Stimulated activated naive CD4-positive, alpha-beta T cell (primary cell): ENCODE data around the gene KIF1A.
"Not testable (repeated sequence)": the region's sequence is repeated elsewhere in the genome, so short reads cannot be mapped to it uniquely, and the experiment has no call there.

Experiments used
- DNase-seq, 6 experiments: peaks; one replicate each; lab custom pipeline; 2025; lab: John Stamatoyannopoulos, UW

The KIF1A gene

DNA sequence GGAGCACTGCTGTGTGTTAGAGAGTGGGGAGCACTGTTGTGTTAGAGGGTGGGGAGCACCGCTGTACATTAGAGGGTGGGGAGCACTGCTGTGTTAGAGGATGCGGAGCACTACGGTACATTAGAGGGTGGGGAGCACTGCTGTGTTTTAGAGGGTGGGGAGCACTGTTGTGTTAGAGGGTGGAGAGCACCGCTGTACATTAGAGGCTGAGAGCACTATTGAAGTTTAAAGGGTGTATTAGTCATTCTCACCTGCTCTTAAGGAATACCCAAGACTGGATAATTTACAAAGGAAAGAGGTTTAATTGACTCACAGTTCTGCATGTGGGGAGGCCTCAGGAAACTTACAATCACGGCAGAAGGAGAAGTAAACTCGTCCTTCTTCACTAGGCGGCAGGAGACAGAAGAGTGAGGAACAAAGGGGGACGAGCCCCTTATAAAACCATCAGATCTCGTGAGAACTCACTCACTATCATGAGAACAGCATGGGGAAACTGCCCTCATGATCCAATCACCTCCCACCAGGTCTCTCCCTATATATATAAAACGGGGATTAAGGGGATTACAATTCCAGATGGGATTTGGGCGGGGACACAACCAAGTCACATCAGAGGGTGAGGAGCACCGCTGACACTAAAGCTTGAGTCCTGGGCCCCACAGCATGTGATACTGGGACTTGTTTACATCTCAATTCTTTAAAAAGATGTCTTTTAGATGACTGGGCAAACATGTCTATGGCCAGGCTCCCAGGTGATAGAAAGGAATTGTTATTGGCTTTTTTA lies 29.1 kb upstream of the KIF1A start:
- no peak for DNase-seq

DNA sequence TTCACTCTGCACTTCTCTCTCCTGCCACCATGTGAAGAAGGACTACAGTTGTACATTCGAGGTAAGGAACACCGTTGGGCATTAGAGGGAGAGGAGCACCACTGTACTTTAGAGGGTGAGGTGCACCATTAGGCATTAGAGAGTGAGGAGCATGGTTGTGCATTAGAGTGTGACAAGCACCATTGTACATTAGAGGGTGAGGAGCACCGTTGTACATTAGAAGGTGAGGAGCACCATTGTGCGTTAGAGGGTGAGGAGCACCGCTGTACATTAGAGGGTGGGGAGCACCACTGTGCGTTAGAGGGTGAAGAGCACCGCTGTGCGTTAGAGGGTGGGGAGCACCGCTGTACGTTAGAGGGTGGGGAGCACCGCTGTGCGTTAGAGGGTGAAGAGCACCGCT lies 27.8 kb upstream of the KIF1A start:
- DNase-seq: no peak

DNA sequence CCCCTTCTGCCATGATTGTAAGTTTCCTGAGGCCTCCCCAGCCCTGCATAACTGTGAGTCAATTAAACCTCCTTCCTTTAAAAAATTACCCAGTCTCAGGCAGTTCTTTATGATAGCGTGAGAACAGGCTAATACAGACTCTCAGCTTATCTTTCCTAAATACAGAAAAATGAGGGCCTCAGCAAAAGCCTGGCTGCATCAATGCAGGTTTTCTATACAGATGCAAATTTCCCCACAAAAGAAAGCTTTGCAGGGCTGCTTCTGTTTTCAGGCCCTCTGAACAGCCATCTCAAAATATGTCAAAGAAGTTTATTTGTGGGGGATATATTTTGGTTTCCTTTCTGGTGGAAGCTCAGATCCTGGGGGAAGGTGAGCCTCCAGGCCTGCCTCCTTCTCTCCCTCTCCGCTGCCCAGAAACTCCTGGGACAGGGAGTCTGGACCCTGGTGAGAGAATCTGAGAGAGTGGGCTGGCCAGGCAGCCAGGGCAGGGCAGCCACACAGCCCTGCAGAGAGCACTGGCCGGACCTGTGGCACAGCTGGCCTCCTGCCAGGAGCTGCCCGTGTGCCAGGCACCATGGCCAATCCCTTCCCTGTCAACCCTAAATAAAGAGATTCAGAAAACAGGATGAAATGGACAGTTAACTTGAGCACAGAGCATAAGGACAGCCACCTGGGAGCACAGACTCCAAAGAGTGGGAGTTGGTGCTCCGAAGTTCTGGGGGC lies 27.0 kb upstream of the KIF1A start:
- no peak for DNase-seq

DNA sequence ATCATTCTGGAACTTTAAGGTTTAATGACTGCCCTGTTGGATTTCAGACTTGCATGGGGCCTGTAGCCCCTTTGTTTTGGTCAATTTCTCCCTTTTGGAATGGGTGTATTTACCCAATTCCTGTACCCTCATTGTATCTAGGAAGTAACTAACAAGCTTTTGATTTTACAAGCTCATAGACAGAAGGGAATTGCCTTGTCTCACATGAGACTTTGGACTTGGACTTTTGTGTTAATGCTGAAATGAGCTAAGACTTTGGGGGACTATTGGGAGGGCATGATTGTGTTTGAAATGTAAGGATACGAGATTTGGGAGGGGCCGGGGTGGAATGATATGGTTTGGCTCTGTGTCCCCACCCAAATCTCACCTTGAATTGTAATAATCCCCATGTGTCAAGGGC lies 26.3 kb upstream of the KIF1A start:
- not testable (repeated sequence) for DNase-seq

DNA sequence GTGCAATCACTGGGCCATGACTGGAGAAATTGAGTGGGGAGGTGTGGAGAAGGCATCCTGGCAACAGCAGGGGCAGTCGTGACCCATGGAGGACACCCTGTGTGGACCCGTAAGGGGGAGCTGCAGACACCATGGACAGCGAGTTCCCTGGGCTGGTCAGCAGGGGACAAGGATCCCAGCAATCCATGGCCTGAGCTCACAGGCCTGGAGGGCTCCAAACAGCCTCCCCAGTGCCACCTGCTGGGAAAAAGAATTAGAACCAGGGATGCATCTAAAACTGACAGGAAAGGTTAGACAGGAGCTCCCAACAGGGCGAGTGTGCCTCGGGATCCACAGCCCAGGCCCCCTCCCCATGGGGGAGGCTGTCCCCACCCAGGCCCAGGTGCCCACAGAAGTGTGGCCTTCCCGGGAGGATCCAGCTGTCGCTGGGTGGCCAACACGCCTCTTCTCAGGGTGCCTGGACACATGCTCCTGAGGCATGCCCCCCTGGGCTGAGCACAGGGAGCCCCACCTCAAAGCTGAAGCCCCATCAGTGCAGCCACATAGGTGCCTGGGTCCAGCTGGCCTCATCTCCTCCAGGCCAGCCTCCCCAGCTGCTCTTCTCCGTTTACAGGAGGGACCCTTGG lies 20.5 kb upstream of the KIF1A start:
- DNase-seq: peak in 2 of 6 experiments; percentile 25 to 26

DNA sequence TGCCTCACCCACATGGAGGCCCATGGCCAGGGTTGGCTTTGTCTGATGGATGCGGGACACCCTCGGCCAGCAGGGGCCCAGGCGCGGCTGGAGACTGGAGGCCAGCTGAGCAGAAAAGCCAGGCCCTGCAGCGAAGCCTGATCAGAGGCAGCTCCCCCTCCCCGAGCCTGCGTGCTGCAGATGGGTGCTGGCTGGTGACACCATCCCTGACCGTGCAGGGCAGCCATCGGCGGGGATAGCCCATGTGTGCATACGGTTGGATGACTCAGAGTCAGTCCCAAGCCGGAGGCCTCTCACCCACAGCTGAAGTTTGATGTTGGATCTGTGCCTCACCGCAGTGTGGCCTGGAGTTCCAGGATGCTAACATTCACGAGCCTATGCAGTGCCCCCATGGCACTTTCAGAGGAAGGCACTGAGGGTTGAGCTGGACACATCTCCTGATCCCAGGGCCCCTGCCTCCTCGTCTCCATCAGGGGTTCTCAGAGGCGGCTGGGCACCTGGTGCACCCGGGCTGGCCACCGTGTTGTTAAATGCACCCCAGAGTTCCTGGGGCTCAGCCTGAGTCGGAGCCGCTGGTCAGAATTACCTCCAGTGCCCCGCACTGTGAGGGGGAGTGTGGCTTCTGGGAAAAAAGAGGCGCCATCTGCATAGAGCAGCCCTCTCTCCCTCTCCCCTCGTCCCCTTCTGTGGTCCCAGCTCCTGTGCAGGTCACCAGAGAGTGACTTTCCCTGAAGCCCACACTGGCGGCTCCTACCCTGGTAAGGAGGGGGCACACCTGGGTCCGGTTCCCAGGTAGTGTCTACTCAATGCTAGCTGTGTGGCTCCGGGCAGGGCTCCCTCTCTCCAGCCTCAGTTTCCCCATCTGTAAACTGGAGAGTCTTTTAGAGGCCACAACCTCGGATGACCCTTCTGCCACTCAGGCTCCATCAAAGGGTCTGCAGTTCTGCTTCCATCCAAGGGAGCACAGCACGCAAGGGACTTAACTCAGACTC lies 19.4 kb upstream of the KIF1A start:
- no peak for DNase-seq

DNA sequence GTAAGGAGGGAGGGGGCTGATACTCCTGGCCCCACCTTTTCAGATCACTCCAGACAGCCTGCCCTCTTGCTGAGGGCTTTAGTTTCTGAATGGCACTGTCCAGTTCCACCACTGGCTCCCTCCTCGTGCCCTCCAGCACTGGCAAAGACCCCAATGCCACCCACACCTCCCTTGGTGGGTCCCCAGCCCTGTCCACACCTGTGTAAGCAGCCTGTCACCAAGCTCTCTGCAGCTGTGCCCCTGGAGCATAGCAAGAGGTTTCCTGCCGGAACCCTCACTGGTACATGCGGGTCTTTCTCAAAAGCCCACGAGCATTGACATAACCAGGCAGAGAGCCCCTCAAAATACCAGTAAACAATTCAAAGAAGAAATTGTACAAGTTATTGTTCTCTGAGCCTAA lies 17.6 kb upstream of the KIF1A start:
- no peak for DNase-seq

DNA sequence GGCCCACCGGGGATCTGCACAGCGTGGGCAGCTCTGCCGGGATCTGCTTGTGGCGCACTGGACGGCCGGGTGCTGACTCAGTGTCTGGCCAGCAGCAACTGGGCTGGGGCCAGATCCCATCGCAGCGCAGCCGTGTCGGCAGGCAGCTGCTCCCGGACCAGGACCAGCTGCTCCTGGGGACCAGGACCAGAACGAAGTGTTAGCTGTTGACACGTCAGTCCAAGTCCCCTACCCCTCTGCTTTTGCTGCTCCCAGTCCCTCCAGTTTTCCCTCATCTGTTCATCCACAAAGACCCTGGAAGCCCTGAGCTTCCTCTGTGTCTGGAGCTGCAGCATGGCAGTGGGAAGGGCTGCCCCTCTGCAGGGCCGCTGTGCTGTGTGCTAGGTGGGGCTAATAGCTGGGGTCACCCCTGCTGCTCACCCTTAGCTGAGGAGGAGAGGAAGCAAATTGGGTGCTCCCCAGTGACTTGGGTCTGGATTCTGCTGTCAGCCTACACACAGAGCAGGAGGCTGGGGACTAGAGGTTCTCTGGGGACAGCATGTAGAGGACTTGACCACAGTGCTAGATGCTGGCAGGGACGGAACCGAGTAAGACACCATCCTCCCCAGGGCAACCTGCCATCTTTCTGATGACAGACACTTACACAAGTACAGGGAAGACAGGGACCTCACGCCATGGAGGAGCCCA lies 16.9 kb upstream of the KIF1A start:
- no peak for DNase-seq

DNA sequence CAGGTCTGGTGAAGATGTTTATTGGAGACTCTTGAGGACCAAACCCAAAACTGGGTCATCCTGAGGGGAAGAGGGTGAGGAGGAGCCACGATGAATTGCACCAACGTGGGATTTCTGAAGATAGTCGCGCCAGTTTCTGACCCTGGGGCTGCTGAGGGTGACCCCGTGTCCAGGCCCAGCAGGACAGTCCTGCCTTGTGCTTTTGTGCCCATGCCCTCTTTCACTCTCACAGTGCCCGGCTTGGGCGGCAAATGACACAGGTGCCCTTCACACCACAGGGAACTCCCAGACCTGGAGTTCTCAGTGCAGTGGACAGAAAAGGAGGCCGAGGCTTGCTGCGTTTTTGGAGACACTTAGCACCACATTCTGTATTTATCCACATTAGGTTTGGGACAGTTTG lies 15.5 kb upstream of the KIF1A start:
- DNase-seq: no peak

DNA sequence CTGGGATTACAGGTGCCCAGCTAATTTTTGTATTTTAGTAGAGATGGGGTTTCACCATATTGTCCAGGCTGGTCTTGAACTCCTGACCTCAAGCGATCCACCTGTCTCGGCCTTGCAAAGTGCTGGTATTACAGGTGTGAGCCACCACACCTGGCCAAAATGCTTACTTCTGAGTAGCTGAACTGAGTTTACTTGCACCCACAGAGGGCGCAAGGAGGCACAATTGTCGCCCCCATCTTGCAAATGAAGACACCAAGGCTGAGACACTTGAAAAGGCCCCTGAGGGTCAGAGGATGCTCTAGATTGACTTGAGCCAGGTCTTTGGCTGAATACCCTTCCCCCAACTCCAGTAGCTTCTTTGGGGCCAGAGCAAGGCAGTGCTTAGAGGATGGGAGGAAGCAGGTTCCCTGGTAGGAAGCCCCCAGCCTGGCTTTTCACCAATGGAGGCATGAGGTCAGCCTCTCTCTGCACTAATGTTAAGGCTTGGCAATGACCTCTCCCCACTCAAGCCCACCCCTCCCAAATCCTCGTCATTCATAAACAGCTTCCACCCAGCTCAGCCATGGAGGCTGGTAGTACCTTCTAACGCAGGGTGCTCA lies 14.5 kb upstream of the KIF1A start:
- no peak for DNase-seq

DNA sequence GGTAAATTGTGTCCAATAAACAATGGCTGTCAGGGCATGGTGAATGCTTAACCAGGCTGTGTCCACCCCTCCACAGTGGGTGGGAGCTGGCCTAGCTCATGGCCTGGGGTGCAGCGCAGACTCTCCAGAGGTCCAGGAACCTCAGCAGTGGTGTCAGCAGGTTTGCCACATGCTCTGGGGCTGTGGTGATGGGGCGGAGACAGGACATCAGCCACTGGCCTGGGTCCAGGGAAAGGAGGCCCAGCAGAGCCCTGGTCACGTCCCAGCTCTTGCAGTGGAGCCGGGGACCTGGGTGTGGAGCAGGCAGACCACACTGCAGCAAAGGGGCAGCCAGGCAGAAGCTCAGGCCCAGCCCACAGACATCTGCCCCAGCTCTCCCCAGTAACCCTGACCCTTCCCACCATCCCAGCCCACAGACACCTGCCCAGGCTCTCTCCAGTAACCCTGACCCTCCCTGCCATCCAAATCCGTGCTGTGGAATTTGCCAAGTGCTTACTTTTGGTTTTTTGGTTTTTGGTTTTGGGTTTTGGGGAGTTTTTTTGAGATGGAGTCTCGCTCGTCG lies 13.8 kb upstream of the KIF1A start:
- no peak for DNase-seq

DNA sequence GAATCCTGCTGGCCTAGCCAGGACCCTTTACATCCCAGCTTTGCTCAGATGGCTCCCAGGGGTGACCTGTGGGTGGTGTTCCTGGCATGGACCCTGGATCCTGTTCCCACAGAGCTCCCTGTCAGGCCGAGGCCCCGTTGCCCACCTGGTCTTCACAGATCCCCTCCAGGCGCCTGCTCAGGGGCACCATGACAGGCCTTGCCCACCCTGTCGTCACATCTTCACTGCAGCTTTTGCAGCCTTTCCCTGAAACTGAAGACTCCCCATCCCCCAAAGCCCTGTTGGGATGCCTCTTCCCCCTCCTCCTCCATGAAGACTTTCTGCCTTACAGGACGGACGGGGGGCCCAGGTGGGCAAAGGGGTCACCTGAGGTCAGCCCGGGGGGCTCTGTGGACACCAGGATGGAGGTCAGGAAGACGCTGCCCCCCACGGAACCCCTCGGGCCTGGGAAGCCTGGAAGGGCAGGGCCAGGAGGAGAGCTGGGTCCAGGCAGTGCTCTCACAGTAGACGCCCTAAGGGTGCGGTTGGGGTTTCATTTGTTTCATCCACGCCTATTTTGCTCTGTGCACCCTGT lies 13.0 kb upstream of the KIF1A start:
- DNase-seq: no peak

DNA sequence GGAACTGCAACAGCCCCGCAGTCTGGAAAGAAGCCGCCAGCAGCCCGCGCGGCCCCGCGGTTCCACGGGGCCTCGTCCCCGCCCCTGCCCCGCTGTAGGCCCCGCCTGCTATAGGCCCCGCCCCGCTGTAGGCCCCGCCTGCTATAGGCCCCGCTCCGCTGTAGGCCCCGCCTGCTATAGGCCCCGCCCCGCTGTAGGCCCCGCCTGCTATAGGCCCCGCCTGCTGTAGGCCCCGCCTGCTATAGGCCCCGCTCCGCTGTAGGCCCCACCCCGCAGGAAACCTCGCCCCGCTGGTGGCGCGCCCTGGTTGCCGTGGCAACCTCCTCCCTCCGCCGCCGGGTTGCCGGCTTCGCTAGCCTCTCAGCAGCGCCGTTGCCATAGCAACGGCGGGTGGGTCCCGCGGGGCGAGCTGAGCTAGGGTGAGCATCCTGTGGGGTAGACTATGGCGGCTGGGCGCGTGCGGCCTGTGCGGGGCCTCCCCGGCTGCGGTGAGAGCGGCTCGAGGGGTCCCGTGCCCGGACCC lies 12.2 kb upstream of the KIF1A start:
- DNase-seq: peak; percentile 96 to 99 (median 98)

DNA sequence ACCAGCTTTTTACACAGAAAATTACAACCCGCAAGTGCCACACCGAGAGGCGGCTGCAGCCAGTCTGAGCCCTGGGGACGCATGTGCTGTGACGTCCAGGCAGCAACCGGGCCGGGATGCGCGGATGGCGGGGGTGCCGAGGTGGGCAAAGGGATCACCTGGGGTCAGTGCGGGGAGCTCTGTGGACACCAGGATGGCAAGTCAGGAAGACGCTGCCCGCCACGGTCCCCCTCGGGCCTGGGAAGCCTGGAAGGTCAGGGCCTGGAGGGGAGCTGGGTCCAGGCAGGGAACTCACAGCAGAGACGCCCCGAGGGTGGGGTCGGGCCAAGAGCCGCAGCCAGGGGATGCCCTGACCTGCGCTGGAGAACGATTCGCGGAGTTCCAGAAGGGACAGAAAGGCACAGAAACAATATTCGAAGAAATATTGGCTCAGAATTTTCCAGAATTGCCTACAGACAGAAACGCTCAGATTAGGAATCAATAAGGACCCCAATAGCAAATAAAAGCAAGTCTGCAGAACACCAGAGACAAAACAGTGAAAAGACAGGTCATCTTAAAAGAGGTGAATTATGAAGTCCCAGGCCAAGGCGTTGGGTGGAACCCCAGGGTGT lies 11.7 kb upstream of the KIF1A start:
- DNase-seq: no peak

DNA sequence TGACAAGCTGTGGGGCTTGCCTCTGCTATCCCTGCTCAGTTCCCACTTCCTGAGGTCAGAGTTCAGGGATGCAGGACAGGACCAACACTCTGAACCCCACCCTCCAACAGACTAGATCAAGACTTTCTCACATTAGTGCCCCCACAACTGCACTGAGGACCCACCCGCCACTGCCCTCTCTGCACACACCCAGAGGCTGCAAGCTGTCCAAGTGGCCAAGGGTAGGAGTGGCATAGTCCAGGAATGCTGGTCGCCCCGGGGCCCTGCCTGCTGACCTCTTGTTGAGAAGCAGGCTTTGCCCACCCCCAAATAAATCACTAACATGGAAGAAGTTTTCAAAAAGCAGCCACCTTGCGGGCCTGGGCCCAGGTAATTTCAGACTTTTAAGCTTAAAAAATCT lies 5.5 kb upstream of the KIF1A start:
- DNase-seq: no peak

DNA sequence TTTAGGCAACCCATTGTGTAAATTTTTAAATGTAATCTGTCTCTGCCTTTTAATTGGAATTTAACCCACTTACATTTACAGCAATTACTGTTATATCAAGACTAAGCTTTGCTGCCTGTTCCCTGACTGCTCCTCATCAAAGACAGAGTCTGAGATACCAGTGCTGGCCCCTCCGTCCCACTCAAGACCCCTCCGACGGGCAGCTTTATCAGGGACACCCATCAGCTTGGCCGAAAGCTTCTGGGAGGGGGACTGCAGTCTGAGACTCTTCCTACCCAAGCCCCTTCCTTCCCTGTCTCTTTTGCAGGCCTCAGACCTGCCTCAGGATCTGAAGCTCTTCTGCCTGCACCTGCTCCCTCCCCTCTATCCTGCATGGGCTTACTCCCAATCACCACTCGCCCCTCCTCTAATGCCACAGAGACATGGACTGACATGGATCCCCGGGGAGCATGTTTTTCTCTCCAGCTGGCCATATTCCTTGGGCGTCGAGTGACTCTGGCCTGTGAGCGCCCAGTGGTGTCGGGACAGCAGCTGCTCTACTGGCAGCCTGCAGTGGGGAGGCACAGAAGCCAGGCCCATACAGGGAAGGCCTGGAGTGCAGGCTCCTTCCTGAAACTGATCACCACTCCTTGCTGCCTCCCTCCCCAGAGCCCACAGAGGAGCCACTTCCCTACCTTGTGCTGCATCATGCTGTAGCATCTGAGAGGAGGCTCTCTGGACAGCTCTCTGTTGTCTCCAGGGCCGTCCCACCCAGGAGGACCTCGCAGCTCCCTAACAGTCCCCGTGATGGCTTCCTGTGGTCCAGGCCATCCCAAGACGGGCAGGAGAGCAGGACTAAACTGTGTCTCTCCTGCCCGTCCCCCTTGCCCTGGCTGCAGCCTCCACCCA lies 3.7 kb upstream of the KIF1A start:
- DNase-seq: no peak

DNA sequence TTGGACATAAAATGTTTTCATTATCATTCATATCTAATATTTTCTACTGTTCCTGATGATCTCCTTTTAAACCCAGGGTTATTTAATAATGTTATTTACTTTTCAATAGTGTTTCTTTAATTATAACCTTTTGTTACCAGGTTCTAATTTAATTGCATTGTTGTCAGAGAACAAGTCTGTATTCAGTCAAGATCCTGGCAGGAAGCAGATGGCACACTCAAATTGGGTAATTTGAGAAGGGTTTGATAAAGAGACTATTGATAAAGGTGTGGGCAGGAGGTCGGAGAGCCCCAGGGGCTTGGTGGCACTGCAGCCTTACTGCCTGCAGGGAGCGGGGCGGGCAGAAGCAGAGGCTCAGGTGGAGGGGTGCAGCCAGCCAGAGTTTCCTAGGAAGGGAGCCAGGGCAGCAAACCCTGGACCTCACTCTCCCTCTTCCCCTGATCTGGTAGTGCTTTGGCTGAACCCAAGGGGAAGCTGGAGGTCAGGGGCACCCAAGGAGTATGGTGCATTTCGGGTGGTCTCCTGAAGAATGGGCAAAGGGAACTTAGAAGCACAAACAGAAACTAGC lies 2.3 kb upstream of the KIF1A start:
- DNase-seq: no peak

DNA sequence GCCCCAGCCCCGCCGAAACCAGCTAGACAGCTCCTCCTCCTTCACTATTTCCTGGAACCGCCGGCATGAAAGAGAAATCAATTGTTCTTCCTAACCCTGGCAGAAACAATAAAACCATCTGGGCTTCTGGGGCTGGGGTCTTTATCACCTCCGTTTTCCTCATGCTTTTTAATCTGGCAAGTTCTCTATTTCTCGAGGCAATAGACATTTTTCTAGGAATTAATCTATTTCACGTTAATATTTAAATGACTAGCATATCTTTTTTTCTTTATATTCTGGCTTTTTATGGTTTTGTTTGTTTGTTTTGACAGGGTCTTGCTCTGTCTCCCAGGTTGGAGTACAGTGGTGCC lies 1.4 kb upstream of the KIF1A start:
- DNase-seq: no peak
